OCI-LY1 (cell line): ENCODE data around the gene GARIN5A.

Experiments used
- H2AFZ ChIP-seq: fragments of 200-600 bp; sonication (generic), shearing (Covaris generic); 2 replicates; pipeline ENCODE4 v1.6.0; 2014; ENCODE audit warnings: antibody characterized with exemption, mild to moderate bottlenecking, low read length
- H3F3A ChIP-seq: fragments of 200-600 bp; sonication (generic), shearing (Covaris generic); 2 replicates; pipeline ENCODE4 v1.6.0; 2014; ENCODE audit warnings: mild to moderate bottlenecking, antibody characterized with exemption, low read length, moderate library complexity; ENCODE audit not compliant: insufficient read depth
- H3K27ac ChIP-seq: fragments of 200-600 bp; sonication (generic); 2 replicates; pipeline ENCODE4 v1.5.1; 2014; ENCODE audit warnings: low read length, mixed run types, mild to moderate bottlenecking, low read depth; ENCODE audit not compliant: poor library complexity, severe bottlenecking
- H3K27me3 ChIP-seq: fragments of 200-600 bp; sonication (generic); 2 replicates; pipeline ENCODE4 v1.6.0; 2014; ENCODE audit warnings: antibody characterized with exemption, mild to moderate bottlenecking, low read length, moderate library complexity; ENCODE audit not compliant: insufficient read depth
- H3K36me3 ChIP-seq: fragments of 200-600 bp; sonication (generic); 2 replicates; pipeline ENCODE4 v1.6.1; 2014; ENCODE audit warnings: mild to moderate bottlenecking, antibody characterized with exemption, low read length, moderate library complexity, mixed read lengths; ENCODE audit not compliant: insufficient read depth
- H3K4me1 ChIP-seq: fragments of 200-600 bp; sonication (generic); 2 replicates; pipeline ENCODE4 v1.5.1; 2014; ENCODE audit warnings: mild to moderate bottlenecking, low read length, moderate library complexity; ENCODE audit not compliant: insufficient read depth, severe bottlenecking
- H3K4me2 ChIP-seq: fragments of 200-600 bp; sonication (generic), shearing (Covaris generic); 2 replicates; pipeline ENCODE4 v1.6.1; 2014; ENCODE audit warnings: low read length
- H3K4me3 ChIP-seq: fragments of 200-600 bp; sonication (generic); 2 replicates; pipeline ENCODE4 v1.5.1; 2014; ENCODE audit warnings: low read length, low read depth, mild to moderate bottlenecking, mixed read lengths; ENCODE audit not compliant: poor library complexity, severe bottlenecking
- H3K79me2 ChIP-seq: fragments of 200-600 bp; shearing (Covaris generic); 2 replicates; pipeline ENCODE4 v1.6.1; 2016; ENCODE audit warnings: mixed run types, low read length, mixed read lengths; ENCODE audit not compliant: insufficient read depth
- H3K9ac ChIP-seq: fragments of 200-600 bp; sonication (generic), shearing (Covaris generic); 2 replicates; pipeline ENCODE4 v1.6.1; 2014; ENCODE audit warnings: mild to moderate bottlenecking, low read length, mixed read lengths
- H3K9me2 ChIP-seq: fragments of 200-600 bp; sonication (generic), shearing (Covaris generic); 2 replicates; pipeline ENCODE4 v1.6.1; 2014; ENCODE audit warnings: low read depth, mild to moderate bottlenecking, low read length, mixed read lengths
- H3K9me3 ChIP-seq: fragments of 200-600 bp; shearing (Covaris generic); 2 replicates; pipeline ENCODE4 v1.6.1; 2014; ENCODE audit warnings: low read length, mixed read lengths
- H4K20me1 ChIP-seq: fragments of 200-600 bp; sonication (generic), shearing (Covaris generic); 2 replicates; pipeline ENCODE4 v1.6.0; 2016; ENCODE audit warnings: mild to moderate bottlenecking, low read length; ENCODE audit not compliant: insufficient read depth
- CTCF ChIP-seq: fragments of 200-600 bp; sonication (generic), shearing (Covaris generic); IDR thresholded peaks from 2 replicates; pipeline ENCODE4 v1.5.1; 2017; ENCODE audit warnings: mild to moderate bottlenecking, antibody characterized with exemption, low read length, moderate library complexity, mixed read lengths
- EZH2 ChIP-seq: fragments of 200-600 bp; sonication (generic), shearing (Covaris generic); IDR thresholded peaks from 2 replicates; pipeline ENCODE4 v1.8.0; 2017; ENCODE audit warnings: borderline replicate concordance, mixed run types, mild to moderate bottlenecking, antibody characterized with exemption, low read length, moderate library complexity, mixed read lengths

GARIN5A gene

GRCh38 chr19:50496189-50497021 lies 19.8 kb upstream of the GARIN5A start:
- no peak overlapping the region for H2AFZ ChIP-seq
- no peaks in the 10 kb centered on the region; the same call in 1 of the 2 replicates for H3K27me3 ChIP-seq
- H3K4me3 ChIP-seq, result no peak overlapping the region
- H3K27ac ChIP-seq, result no peak overlapping the region
- H3K79me2 ChIP-seq, result no peaks in the 10 kb centered on the region
- no peak overlapping the region for H3K4me2 ChIP-seq
- TF ChIP-seq EZH2 (no peak), CTCF (no peak)
- no peak overlapping the region for H3K9ac ChIP-seq
- H4K20me1 ChIP-seq, result no peaks in the 10 kb centered on the region
- H3K4me1 ChIP-seq, result no peaks in the 10 kb centered on the region
- H3F3A ChIP-seq, result no peaks in the 10 kb centered on the region
- H3K36me3 ChIP-seq, result no peaks in the 10 kb centered on the region
- no peaks in the 10 kb centered on the region for H3K9me3 ChIP-seq
- H3K9me2 ChIP-seq, result no peaks in the 10 kb centered on the region

- Histone ChIP-seq H3K36me3 (no peaks in the 10 kb centered on the region), H3K4me3 (no peak overlapping the region), H3F3A (no peaks in the 10 kb centered on the region), H3K4me1 (no peaks in the 10 kb centered on the region), H3K27ac (no peak overlapping the region), H3K4me2 (no peak overlapping the region), H4K20me1 (no peaks in the 10 kb centered on the region), H3K27me3 (no peaks in the 10 kb centered on the region), H3K9me2 (no peaks in the 10 kb centered on the region), H3K9ac (no peak overlapping the region), H2AFZ (no peak overlapping the region), H3K9me3 (no peaks in the 10 kb centered on the region), H3K79me2 (no peaks in the 10 kb centered on the region)
- TF ChIP-seq EZH2 (no peak), CTCF (no peak)
Measured at GRCh38 chr19:50495020-50495531, 18.4 kb upstream of the GARIN5A start.

- no peaks in the 10 kb centered on the region for H3K79me2 ChIP-seq
- H3K36me3 ChIP-seq, result no peaks in the 10 kb centered on the region
- H3K4me2 ChIP-seq, result no peak overlapping the region
- H3K4me1 ChIP-seq, result no peaks in the 10 kb centered on the region
- H3K27me3 ChIP-seq, result no peaks in the 10 kb centered on the region
- no peaks in the 10 kb centered on the region for H3F3A ChIP-seq
- H3K9me3 ChIP-seq, result no peaks in the 10 kb centered on the region
- no peak overlapping the region for H3K27ac ChIP-seq
- H2AFZ ChIP-seq, result no peak overlapping the region
- H3K4me3 ChIP-seq, result no peak overlapping the region
- no peak overlapping the region for H3K9ac ChIP-seq
- H3K9me2 ChIP-seq, result no peaks in the 10 kb centered on the region
- TF ChIP-seq EZH2 (no peak), CTCF (no peak)
- no peaks in the 10 kb centered on the region for H4K20me1 ChIP-seq
Measured at GRCh38 chr19:50494186-50495019, 17.8 kb upstream of the GARIN5A start.
